GM10266 (cell line): Measurements from ENCODE around the gene ZNF548.

Experiments used
- DNase-seq: peaks from one replicate; pipeline ENCODE4 v3.0.0; 2012; ENCODE audit errors: extremely low spot score
- TF ChIP-seq, protein P1 (sequence below): IDR thresholded peaks from 2 replicates; pipeline ENCODE4 v1.5.1; 2012; ENCODE audit warnings: mild to moderate bottlenecking, low read depth; ENCODE audit not compliant: control insufficient read depth, insufficient read depth; ENCODE audit errors: missing control alignments

Gene ZNF548

DNA sequence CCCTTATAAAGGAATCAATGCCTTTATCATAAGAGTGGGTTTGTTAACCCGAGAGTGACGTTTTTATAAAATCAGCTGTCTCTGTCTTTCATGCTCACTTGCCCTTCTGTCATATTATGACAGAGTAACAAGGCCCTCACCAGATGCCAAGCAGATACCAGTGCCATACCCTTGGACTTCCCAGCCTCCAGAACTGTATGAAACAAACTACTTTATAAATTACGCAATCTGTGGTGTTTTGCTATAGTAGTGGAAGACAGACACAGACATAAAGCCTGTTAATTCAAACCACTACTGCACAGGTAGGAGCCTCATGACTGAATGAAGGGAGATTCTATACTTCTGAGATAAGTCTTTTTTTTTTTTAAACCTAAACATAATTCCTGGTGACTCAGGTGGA, 62.7 kb downstream of the ZNF548 start:
- DNase-seq: no peak
- TF ChIP-seq, protein P1, sequence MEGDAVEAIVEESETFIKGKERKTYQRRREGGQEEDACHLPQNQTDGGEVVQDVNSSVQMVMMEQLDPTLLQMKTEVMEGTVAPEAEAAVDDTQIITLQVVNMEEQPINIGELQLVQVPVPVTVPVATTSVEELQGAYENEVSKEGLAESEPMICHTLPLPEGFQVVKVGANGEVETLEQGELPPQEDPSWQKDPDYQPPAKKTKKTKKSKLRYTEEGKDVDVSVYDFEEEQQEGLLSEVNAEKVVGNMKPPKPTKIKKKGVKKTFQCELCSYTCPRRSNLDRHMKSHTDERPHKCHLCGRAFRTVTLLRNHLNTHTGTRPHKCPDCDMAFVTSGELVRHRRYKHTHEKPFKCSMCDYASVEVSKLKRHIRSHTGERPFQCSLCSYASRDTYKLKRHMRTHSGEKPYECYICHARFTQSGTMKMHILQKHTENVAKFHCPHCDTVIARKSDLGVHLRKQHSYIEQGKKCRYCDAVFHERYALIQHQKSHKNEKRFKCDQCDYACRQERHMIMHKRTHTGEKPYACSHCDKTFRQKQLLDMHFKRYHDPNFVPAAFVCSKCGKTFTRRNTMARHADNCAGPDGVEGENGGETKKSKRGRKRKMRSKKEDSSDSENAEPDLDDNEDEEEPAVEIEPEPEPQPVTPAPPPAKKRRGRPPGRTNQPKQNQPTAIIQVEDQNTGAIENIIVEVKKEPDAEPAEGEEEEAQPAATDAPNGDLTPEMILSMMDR: no peak
